Posterior vena cava (tissue), 2 donors: ENCODE measurements around the gene ZNF324. TPM values are rescaled to one million over a fixed set of nuclear protein-coding genes. Genes with fewer than 3 reads are reported as not detected.

Source experiments
- DNase-seq: peaks from one replicate; pipeline ENCODE4 v3.0.0-alpha.2; 2020; ENCODE audit warnings: low spot score
- intact Hi-C, 2 donors: fragments of 100-400 bp; cut with DNase I; formaldehyde crosslinking; loops; one replicate each; pipeline versions ENCODE4 v1.14.1 to v1.14.2; 2022 to 2023
- total RNA-seq, 2 donors: library from RNA; stranded (reverse); fragmentation: NEBNext Ultra II Directional; extraction: Animal tissue kit (Norgen Biotek cat#: 25700); gene quantifications; one replicate each; pipeline ENCODE4 v1.2.1, GENCODE V29; 2021
- donor health status: DM: yes; HTN: yes; CAD: no.
- donor health status: DM: yes; HTN: yes; CAD: no.

The ZNF324 gene
- total RNA-seq, 2 donors from 2014 or later, result 7.0 to 7.8 TPM

DNA sequence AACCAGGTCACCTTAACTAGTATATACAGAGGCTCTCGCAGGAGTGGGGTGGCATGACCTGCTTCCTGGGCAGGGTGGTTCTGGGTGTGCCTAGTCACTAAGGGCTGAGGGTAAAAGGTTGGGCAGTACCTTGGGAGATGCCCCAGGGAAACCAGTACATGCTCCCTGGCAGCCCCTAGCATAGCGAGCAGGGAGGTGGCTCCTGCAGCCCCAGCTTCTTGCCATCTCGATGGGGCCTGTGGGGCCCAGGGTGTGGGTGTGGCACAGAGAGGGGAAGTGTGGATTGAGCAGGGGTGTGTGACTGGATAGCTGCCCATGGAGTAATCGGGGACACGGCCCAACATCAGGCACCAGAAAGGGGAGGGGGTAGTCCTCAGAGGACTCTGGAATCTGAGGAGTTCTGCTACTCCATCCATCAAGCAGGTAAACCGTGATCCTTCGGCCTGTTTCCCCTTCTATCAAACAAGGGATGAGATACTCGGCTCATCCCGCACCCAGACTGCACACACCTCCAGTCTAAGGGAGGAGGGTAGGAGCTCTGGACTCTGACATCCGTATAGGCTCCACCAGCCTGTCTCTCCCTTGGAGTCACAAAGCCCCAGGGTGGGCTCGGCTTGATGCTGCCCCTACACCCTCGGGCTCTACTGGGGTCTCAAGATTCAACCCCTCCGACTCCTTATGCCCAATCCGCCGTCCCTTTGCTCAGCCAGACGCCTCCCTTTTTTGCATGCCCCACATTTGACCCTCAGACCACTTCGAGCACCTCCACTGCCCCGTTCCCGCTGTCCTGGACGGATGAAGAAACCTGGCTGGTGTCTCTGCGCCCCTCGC is 51.6 kb downstream of the ZNF324 start:
- DNase-seq, result no peak
- intact Hi-C loops, result no loop called here

DNA sequence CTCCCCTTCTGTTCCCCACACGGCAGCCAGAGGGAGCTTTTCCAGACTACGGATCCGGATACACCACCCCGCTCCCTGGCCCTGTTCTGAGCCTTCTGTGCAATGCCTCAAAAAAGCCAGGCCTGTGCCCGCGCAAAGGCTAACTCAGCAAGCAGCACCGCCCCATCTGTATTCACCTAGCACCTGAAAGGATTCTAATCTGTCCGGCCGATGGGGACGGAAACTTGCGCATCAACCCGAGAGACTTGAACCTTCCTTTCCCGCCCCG is 52.1 kb downstream of the ZNF324 start:
- DNase-seq, result peak; percentile 88
- intact Hi-C loops, result no loop called here

DNA sequence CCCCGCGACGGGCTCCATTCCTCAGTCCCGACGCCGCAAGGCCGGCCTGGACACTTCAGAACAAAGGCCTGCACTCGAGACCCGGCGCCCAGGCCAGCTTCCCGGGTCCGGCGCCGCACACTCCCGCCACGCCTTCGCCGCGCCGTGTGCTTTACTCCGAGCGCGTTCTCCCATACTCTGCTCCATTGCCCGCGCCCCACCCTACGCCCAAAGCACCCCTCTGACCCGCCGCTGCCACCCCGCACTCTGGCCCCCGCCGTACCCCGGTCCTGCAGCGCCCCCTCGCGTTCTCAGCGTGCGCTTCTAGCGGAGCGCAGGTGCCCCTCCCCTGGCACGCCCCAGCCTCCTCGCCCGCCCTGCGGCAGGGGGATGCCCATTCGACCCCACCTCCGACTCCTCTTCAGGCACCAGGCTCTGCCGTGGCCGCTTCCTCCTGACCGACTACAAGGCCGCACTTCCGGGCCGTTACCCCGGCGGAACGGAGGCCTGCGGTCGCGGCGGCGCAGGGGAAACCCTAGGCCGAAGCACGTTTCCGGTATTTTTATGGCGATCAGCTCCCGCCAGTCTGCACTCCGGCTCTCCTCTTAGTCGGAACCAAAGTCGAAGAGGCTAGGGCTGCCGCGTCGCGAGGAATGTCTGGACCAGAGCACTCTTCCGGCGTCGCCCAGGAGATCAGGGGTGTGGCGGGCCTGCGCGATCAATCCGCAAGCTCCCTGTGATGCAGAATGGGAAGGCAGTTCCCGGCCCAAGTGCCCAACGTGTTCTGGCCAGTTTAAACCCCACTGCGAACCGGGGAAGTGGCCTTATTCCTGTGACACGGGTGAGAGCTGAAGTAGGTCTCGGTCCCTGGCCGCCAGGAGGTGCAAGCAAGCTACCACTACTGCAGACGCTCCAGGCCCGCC is 52.7 kb downstream of the ZNF324 start, which contains the start of gene ZBTB45:
ZBTB45 (minus strand) TSS at position 456 of the 902 bp plus-strand sequence. CDS start 2,137 bp downstream, outside the sequence.
- intact Hi-C loops, result no loop called here

DNA sequence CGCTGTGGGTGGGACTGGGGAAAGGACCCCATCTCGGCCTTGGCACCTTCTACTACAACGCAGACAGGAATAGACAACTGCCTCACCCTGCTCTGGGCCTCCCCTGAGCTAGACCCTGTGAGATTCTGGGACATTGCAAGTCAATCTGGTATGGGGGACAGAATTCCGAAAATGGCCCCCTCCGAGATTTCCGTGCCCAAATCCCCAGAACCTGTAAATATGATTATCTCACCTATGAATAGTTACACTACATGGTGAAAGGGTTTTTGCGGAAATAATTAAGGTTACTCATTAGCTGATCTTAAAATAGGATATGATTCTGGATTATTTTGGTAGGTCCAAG is 53.3 kb downstream of the ZNF324 start:
- no peak for DNase-seq
- intact Hi-C loops, result no loop called here

More for the DNA sequence above, 52.7 kb downstream of the ZNF324 start, which contains the start of gene ZBTB45:
- peak; percentile 98 for DNase-seq

DNA sequence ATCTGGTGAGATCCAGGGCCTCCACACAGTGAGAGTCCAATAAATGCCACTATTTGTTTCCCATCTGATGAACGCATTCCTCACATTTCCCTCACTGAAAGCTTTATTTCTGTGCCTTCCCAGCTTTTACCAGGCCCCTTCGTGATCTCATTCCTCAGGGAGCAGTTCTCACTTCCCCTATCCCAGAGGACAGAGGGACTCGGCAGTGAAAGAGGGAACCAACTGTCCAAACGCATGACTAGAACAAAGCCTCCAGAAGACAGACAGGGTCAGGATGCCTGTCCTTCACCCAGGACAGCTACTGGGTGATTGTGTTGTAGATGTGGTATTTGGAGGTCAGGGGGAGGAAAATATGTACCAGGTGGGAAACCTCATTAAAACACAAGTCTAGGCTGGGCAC is 54.8 kb downstream of the ZNF324 start:
- DNase-seq, result no peak
- intact Hi-C loops, result no loop called here

DNA sequence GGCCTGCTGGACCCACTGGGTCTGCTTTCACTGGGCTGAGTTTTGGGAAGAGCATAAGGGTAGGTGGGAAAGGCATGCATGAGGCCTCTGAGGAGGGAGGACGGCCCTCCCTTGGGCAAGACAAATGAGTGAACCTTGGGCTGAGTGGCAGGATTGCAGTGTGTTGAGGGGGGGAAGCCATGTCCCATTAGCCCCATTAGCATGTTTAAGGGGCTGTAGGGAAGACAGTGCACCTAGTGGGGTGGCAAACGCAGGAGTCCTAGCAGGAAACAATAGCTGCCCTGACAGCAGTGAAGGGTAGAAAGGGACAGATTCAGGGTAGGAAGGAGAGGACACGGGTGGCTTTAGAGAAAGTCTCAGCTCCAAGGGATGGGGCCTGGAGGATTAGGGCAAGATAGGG is 55.8 kb downstream of the ZNF324 start:
- intact Hi-C loops, result no loop called here
- DNase-seq, result no peak

Other genes starting within 250 kb of the ZNF324 start
- 10 to 100 TPM; 12.2 to 15.8 TPM for gene ZNF544, start 238.2 kb upstream of the ZNF324 start, total RNA-seq
- gene ZNF8, start 188.1 kb upstream of the ZNF324 start, total RNA-seq, result 1 to 10 TPM; 5.1 to 5.5 TPM
- 10 to 100 TPM; 17.7 to 25.0 TPM for gene ERVK3-1, start 161.7 kb upstream of the ZNF324 start, total RNA-seq
- gene ZSCAN22, start 140.1 kb upstream of the ZNF324 start, total RNA-seq, result 1 to 10 TPM; 2.5 to 2.6 TPM
- 10 to 100 TPM; 11.7 to 17.5 TPM for gene A1BG, start 113.6 kb upstream of the ZNF324 start, total RNA-seq
- under 1 TPM; 0.14 to 0.69 TPM for gene ZNF497, start 104.3 kb upstream of the ZNF324 start, total RNA-seq
- gene ZNF837, start 86.0 kb upstream of the ZNF324 start, total RNA-seq, result 1 to 10 TPM in 1 of 2 donors, under 1 TPM in 1; 0.86 to 1.0 TPM
- gene RPS5, start 79.8 kb upstream of the ZNF324 start, total RNA-seq, result 100 to 1,000 TPM; 714 to 768 TPM
- gene RNF225, start 71.4 kb upstream of the ZNF324 start, total RNA-seq, result not detected
- 10 to 100 TPM in 1 of 2 donors, 1 to 10 TPM in 1; 7.3 to 11.7 TPM for gene ZNF584, start 58.4 kb upstream of the ZNF324 start, total RNA-seq
- gene ZNF132, start 26.9 kb upstream of the ZNF324 start, total RNA-seq, result 1 to 10 TPM; 2.9 to 3.8 TPM
- gene ZNF324B, start 15.5 kb upstream of the ZNF324 start, total RNA-seq, result 1 to 10 TPM; 5.1 to 5.4 TPM
- gene ZNF446, start 9.3 kb downstream of the ZNF324 start, total RNA-seq, result 1 to 10 TPM; 4.8 to 6.0 TPM
- 1 to 10 TPM; 7.6 to 7.9 TPM for gene SLC27A5, start 44.9 kb downstream of the ZNF324 start, total RNA-seq
- 10 to 100 TPM; 11.8 to 12.1 TPM for gene ZBTB45, start 52.7 kb downstream of the ZNF324 start, total RNA-seq
- 100 to 1,000 TPM; 159 to 168 TPM for gene TRIM28, start 77.0 kb downstream of the ZNF324 start, total RNA-seq
- gene CHMP2A, start 88.0 kb downstream of the ZNF324 start, total RNA-seq, result 100 to 1,000 TPM in 1 of 2 donors, 10 to 100 TPM in 1; 96.9 to 103 TPM
- gene UBE2M, start 91.5 kb downstream of the ZNF324 start, total RNA-seq, result 10 to 100 TPM; 53.3 to 60.0 TPM
- gene MZF1, start 106.3 kb downstream of the ZNF324 start, total RNA-seq, result 10 to 100 TPM; 10.0 to 14.0 TPM